Neural progenitor cell (in vitro differentiated cells): ENCODE measurements around the gene GLG1. TPM values are rescaled to one million over a fixed set of nuclear protein-coding genes. Genes with fewer than 3 reads are reported as not detected.
A peak's percentile ranks its signal among the peaks of the same experiment; 100 is the strongest.

ENCODE experiments used
- DNase-seq: peaks from one replicate; pipeline ENCODE4 v3.0.0-alpha.2; 2016; ENCODE audit warnings: low spot score
- H2AFZ ChIP-seq: fragments of 200-600 bp; sonication (generic); replicated peaks from 2 replicates; pipeline ENCODE4 v1.6.1; 2016; ENCODE audit warnings: antibody characterized with exemption
- H3F3A ChIP-seq: fragments of 200-600 bp; sonication (generic); 2 replicates; pipeline ENCODE4 v1.6.1; 2016; ENCODE audit warnings: antibody characterized with exemption, low read depth
- H3K27ac ChIP-seq: fragments of 200-600 bp; sonication (generic); 2 replicates; pipeline ENCODE4 v1.5.1; 2016; ENCODE audit warnings: mild to moderate bottlenecking
- H3K27me3 ChIP-seq: fragments of 200-600 bp; sonication (generic); 2 replicates; pipeline ENCODE4 v1.6.1; 2016; ENCODE audit warnings: mild to moderate bottlenecking, moderate library complexity
- H3K36me3 ChIP-seq: fragments of 200-600 bp; sonication (generic); 2 replicates; pipeline ENCODE4 v1.5.1; 2016
- H3K4me1 ChIP-seq: fragments of 200-600 bp; sonication (generic); 2 replicates; pipeline ENCODE4 v1.6.1; 2016; ENCODE audit warnings: mixed run types
- H3K4me2 ChIP-seq: fragments of 200-600 bp; sonication (generic); 2 replicates; pipeline ENCODE4 v1.6.1; 2016
- H3K4me3 ChIP-seq: fragments of 200-600 bp; sonication (generic); 2 replicates; pipeline ENCODE4 v1.5.1; 2016
- H3K79me2 ChIP-seq: fragments of 200-600 bp; sonication (generic); 2 replicates; pipeline ENCODE4 v1.6.1; 2016; ENCODE audit warnings: low read depth
- H3K9ac ChIP-seq: fragments of 200-600 bp; sonication (generic); 2 replicates; pipeline ENCODE4 v1.6.1; 2016
- H3K9me3 ChIP-seq: fragments of 200-600 bp; sonication (generic); 2 replicates; pipeline ENCODE4 v1.5.1; 2016; ENCODE audit warnings: low read depth
- H4K20me1 ChIP-seq: fragments of 200-600 bp; sonication (generic); 2 replicates; pipeline ENCODE4 v1.6.1; 2016; ENCODE audit warnings: low read depth
- H3K27ac Mint-ChIP-seq: 3 replicates; pipeline ENCODE4 v1.8.0; 2021; ENCODE audit warnings: mixed read lengths
- H3K27me3 Mint-ChIP-seq: 2 replicates; pipeline ENCODE4 v1.8.0; 2022; ENCODE audit warnings: low read depth, mild to moderate bottlenecking, inconsistent platforms, moderate library complexity, mixed read lengths; ENCODE audit not compliant: insufficient read depth
- H3K36me3 Mint-ChIP-seq: 3 replicates; pipeline ENCODE4 v1.8.0; 2021; ENCODE audit warnings: mixed read lengths
- H3K4me1 Mint-ChIP-seq: 3 replicates; pipeline ENCODE4 v1.8.0; 2021; ENCODE audit warnings: mixed read lengths
- H3K4me3 Mint-ChIP-seq: 3 replicates; pipeline ENCODE4 v1.8.0; 2021; ENCODE audit warnings: mild to moderate bottlenecking, moderate library complexity, mixed read lengths
- H3K9me3 Mint-ChIP-seq: 3 replicates; pipeline ENCODE4 v1.8.0; 2020; ENCODE audit warnings: mixed read lengths
- EZH2 ChIP-seq: fragments of 200-600 bp; sonication (generic); IDR thresholded peaks from 2 replicates; pipeline ENCODE4 v1.6.1; 2017; ENCODE audit warnings: antibody characterized with exemption, mild to moderate bottlenecking, moderate library complexity
- EZH2phosphoT487 ChIP-seq: fragments of 200-600 bp; sonication (generic); IDR thresholded peaks from 2 replicates; pipeline ENCODE4 v1.6.1; 2017; ENCODE audit warnings: antibody characterized with exemption
- total RNA-seq: library from RNA; depleted of rRNA; stranded (reverse); fragments of >200 nt; gene quantifications from 2 replicates; pipeline ENCODE4 v1.2.3, GENCODE V29; 2015; ENCODE audit warnings: low replicate concordance
- TF ChIP-seq, protein P1 (sequence below): fragments of 200-600 bp; sonication (generic); IDR thresholded peaks from 2 replicates; pipeline ENCODE4 v1.5.1; 2017; ENCODE audit warnings: antibody characterized with exemption, mild to moderate bottlenecking

The GLG1 gene
- total RNA-seq, 1 donor from 2014 or later: 117 TPM

DNA sequence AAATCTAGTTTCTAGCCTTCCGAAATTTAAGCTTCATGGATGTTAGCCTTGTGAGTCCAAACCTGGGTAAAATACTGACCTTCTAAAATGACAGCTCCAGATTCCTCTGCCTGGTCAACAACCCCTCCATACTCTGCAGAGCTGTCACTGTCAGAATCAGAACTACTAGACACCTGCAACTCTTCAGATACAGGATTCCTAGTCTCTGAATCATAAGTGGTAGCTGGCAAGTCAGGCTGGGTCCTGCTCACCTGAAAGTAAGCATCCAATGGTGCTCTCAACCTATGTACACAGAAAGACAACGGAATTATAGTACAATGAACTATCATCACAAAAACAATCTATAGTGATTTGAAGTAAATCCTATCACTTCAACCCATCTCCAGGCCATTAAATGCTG, 44.9 kb upstream of the GLG1 start:
- no peak for DNase-seq
- Histone ChIP-seq H3K36me3 (peaks cover 17% of the 10 kb centered on the region), H3K79me2 (peaks cover 76% of the 10 kb centered on the region), H2AFZ (no peak overlapping the region), H3K4me3 (no peak overlapping the region), H3K4me2 (no peak overlapping the region), H3K9me3 (no peaks in the 10 kb centered on the region), H3K27ac (no peak overlapping the region), H3K9ac (no peak overlapping the region), H3F3A (peaks cover 23% of the 10 kb centered on the region), H3K4me1 (peaks cover 9% of the 10 kb centered on the region), H3K27me3 (no peaks in the 10 kb centered on the region), H4K20me1 (peaks cover 53% of the 10 kb centered on the region)
- Mint-ChIP-seq H3K4me1 (peaks cover under 1% of the 10 kb centered on the region), H3K27me3 (peaks cover 2% of the 10 kb centered on the region), H3K9me3 (no peaks in the 10 kb centered on the region), H3K4me3 (no peak overlapping the region), H3K36me3 (peaks cover 12% of the 10 kb centered on the region), H3K27ac (no peak overlapping the region)
- TF ChIP-seq EZH2phosphoT487 (no peak), EZH2 (no peak)
- TF ChIP-seq, protein P1, sequence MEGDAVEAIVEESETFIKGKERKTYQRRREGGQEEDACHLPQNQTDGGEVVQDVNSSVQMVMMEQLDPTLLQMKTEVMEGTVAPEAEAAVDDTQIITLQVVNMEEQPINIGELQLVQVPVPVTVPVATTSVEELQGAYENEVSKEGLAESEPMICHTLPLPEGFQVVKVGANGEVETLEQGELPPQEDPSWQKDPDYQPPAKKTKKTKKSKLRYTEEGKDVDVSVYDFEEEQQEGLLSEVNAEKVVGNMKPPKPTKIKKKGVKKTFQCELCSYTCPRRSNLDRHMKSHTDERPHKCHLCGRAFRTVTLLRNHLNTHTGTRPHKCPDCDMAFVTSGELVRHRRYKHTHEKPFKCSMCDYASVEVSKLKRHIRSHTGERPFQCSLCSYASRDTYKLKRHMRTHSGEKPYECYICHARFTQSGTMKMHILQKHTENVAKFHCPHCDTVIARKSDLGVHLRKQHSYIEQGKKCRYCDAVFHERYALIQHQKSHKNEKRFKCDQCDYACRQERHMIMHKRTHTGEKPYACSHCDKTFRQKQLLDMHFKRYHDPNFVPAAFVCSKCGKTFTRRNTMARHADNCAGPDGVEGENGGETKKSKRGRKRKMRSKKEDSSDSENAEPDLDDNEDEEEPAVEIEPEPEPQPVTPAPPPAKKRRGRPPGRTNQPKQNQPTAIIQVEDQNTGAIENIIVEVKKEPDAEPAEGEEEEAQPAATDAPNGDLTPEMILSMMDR: no peak

- Histone ChIP-seq H4K20me1 (peaks cover 45% of the 10 kb centered on the region), H3K36me3 (peaks cover 17% of the 10 kb centered on the region), H3K4me1 (peaks cover 9% of the 10 kb centered on the region), H2AFZ (no peak overlapping the region), H3K4me3 (no peak overlapping the region), H3K27ac (no peak overlapping the region), H3K79me2 (peaks cover 68% of the 10 kb centered on the region), H3K27me3 (no peaks in the 10 kb centered on the region), H3K9me3 (no peaks in the 10 kb centered on the region), H3K4me2 (no peak overlapping the region), H3F3A (peaks cover 23% of the 10 kb centered on the region), H3K9ac (no peak overlapping the region)
- no peaks in the 10 kb centered on the region for H3K4me1 Mint-ChIP-seq
- TF ChIP-seq EZH2: no peak
- TF ChIP-seq, protein P1: peak; percentile 65
- H3K4me3 Mint-ChIP-seq: no peak overlapping the region
- no peak overlapping the region for H3K27ac Mint-ChIP-seq
- H3K36me3 Mint-ChIP-seq: peaks cover 9% of the 10 kb centered on the region
- H3K9me3 Mint-ChIP-seq: no peaks in the 10 kb centered on the region
- peak; percentile 9 for DNase-seq
- H3K27me3 Mint-ChIP-seq: peaks cover 2% of the 10 kb centered on the region
Observed at GRCh38 chr16:74650966-74651567, 44.2 kb upstream of the GLG1 start.

DNA sequence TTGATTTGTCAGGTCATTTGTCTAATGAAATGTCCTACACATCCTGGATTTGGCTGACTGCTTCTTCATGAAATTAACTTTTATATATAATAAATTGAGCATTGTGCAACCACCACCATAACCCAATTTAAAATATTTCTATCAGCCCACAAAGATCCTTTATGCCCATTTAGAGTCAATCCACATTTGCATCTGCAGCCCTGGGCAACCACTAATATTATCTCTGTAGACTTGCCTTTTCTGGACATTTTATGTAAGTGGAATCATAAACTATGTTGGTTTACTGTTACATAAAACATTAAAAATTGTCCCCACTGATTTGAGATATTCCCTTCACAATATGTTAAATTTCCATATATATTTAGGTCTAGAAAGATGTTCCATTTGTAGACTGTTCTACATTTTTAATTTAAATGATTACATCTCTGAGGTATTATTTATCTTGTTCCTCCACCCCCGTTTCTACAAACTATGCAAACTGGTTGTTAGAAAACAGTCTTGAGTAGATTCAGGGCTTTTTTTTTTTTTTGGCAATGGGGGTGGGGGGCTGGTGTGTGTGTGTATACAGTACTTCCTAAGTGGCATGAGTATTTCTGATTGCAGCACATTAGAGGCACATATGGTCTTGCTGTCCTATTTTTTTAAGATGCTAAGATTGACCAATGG, 43.1 kb upstream of the GLG1 start:
- H3K36me3 ChIP-seq: peaks cover 17% of the 10 kb centered on the region
- no peaks in the 10 kb centered on the region for H3K4me1 Mint-ChIP-seq

GRCh38 chr16:74641969-74642368, 35.1 kb upstream of the GLG1 start:
- H4K20me1 ChIP-seq: no peaks in the 10 kb centered on the region
- no peaks in the 10 kb centered on the region for H3K27me3 Mint-ChIP-seq
- no peak overlapping the region for H3K27ac ChIP-seq
- no peak overlapping the region for H3K4me3 Mint-ChIP-seq
- no peak overlapping the region for H3K4me3 ChIP-seq
- no peak overlapping the region for H3K4me2 ChIP-seq
- no peak overlapping the region for H3K9ac ChIP-seq
- H3K9me3 ChIP-seq: no peaks in the 10 kb centered on the region
- no peaks in the 10 kb centered on the region for H3K9me3 Mint-ChIP-seq
- TF ChIP-seq EZH2phosphoT487 (no peak), EZH2 (no peak)
- TF ChIP-seq, protein P1: no peak
- H3K27me3 ChIP-seq: no peaks in the 10 kb centered on the region
- H3K4me1 ChIP-seq: no peaks in the 10 kb centered on the region
- no peak overlapping the region for H2AFZ ChIP-seq
- H3K4me1 Mint-ChIP-seq: no peaks in the 10 kb centered on the region
- no peak overlapping the region for H3K27ac Mint-ChIP-seq
- no peak for DNase-seq
- peaks cover 19% of the 10 kb centered on the region for H3K36me3 ChIP-seq
- H3K79me2 ChIP-seq: no peaks in the 10 kb centered on the region
- no peaks in the 10 kb centered on the region for H3F3A ChIP-seq
- peaks cover 15% of the 10 kb centered on the region for H3K36me3 Mint-ChIP-seq

More for the DNA sequence above, 43.1 kb upstream of the GLG1 start:
- Histone ChIP-seq H3K27me3 (no peaks in the 10 kb centered on the region), H3K9me3 (no peaks in the 10 kb centered on the region), H3K27ac (no peak overlapping the region), H3K4me1 (peaks cover 7% of the 10 kb centered on the region), H3K9ac (no peak overlapping the region), H3K4me2 (no peak overlapping the region), H3K4me3 (no peak overlapping the region), H3K79me2 (peaks cover 59% of the 10 kb centered on the region), H4K20me1 (peaks cover 36% of the 10 kb centered on the region), H2AFZ (no peak overlapping the region), H3F3A (peaks cover 15% of the 10 kb centered on the region)
- Mint-ChIP-seq H3K36me3 (peaks cover 13% of the 10 kb centered on the region), H3K9me3 (no peaks in the 10 kb centered on the region), H3K27me3 (no peaks in the 10 kb centered on the region), H3K27ac (no peak overlapping the region), H3K4me3 (no peak overlapping the region)
- DNase-seq: no peak
- TF ChIP-seq EZH2 (no peak), EZH2phosphoT487 (no peak)
